Measurements from ENCODE around the gene DNASE2B. TPM values are rescaled to one million over a fixed set of nuclear protein-coding genes. Genes with fewer than 3 reads are reported as not detected.

The DNASE2B gene
- total RNA-seq, 1 experiment from 2014 or later, result not detected

- no peak overlapping the region for H4K91ac ChIP-seq (ENCODE audit: insufficient read length, low read depth, low read length)
- no peak overlapping the region for H2BK5ac ChIP-seq (ENCODE audit: insufficient read length, low read length)
- H3K23ac ChIP-seq (ENCODE audit: insufficient read length, low read depth, low read length), result no peak overlapping the region
- DNase-seq, result no peak
- no peaks in the 10 kb centered on the region for H4K20me1 ChIP-seq (ENCODE audit: control insufficient read depth, insufficient read depth, insufficient read length)
- H3K79me2 ChIP-seq (ENCODE audit: insufficient read depth, low read length), result no peaks in the 10 kb centered on the region
- H3K4me3 Mint-ChIP-seq, result no peak overlapping the region
- H2AK5ac ChIP-seq (ENCODE audit: insufficient read length, low read length), result no peak overlapping the region
- no peak overlapping the region for H3K14ac ChIP-seq (ENCODE audit: insufficient read depth, low read length)
- no peak overlapping the region for H2BK12ac ChIP-seq (ENCODE audit: insufficient read length, low read depth, low read length)
- no peak overlapping the region for H3K4me2 ChIP-seq (ENCODE audit: insufficient read depth, insufficient read length, low read length)
- no peak overlapping the region for H3K27ac ChIP-seq (ENCODE audit: insufficient read length, low read depth, low read length)
- H3K9ac ChIP-seq (ENCODE audit: extremely low read depth, insufficient read length, low read length), result no peak overlapping the region
- H3K23me2 ChIP-seq (ENCODE audit: insufficient read length, low read depth, low read length, poor library complexity, severe bottlenecking), result no peaks in the 10 kb centered on the region
- peaks cover 6 to 11% of the 10 kb centered on the region in 2 experiments; a peak in 3 of 4 replicates for H3K4me1 Mint-ChIP-seq
- no peak overlapping the region for H3K56ac ChIP-seq (ENCODE audit: insufficient read length, low read depth, low read length)
- H3K27ac Mint-ChIP-seq, result no peak overlapping the region
- H3K9me3 ChIP-seq (ENCODE audit: control insufficient read depth, low read depth, low read length), result no peaks in the 10 kb centered on the region
- H4K5ac ChIP-seq (ENCODE audit: insufficient read length, low read depth, low read length), result no peak overlapping the region
- TF ChIP-seq, protein P1, sequence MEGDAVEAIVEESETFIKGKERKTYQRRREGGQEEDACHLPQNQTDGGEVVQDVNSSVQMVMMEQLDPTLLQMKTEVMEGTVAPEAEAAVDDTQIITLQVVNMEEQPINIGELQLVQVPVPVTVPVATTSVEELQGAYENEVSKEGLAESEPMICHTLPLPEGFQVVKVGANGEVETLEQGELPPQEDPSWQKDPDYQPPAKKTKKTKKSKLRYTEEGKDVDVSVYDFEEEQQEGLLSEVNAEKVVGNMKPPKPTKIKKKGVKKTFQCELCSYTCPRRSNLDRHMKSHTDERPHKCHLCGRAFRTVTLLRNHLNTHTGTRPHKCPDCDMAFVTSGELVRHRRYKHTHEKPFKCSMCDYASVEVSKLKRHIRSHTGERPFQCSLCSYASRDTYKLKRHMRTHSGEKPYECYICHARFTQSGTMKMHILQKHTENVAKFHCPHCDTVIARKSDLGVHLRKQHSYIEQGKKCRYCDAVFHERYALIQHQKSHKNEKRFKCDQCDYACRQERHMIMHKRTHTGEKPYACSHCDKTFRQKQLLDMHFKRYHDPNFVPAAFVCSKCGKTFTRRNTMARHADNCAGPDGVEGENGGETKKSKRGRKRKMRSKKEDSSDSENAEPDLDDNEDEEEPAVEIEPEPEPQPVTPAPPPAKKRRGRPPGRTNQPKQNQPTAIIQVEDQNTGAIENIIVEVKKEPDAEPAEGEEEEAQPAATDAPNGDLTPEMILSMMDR (conservative IDR thresholded peaks at IDR 0.05), result no peak
- no peaks in the 10 kb centered on the region for H3K79me1 ChIP-seq (ENCODE audit: insufficient read depth, low read depth, low read length, poor library complexity, severe bottlenecking)
- H3K18ac ChIP-seq (ENCODE audit: insufficient read length, low read depth, low read length), result no peak overlapping the region
- no peaks in the 10 kb centered on the region for H3K27me3 Mint-ChIP-seq (ENCODE audit: low read depth)
- H2AFZ ChIP-seq (ENCODE audit: low read length), result no peak overlapping the region
- no peaks in the 10 kb centered on the region for H3K27me3 ChIP-seq (ENCODE audit: insufficient read depth, low read length)
- no peak overlapping the region for H3K4ac ChIP-seq (ENCODE audit: low read depth, low read length)
- no peak overlapping the region for H3T11ph ChIP-seq (ENCODE audit: low read length)
- H3K4me1 ChIP-seq (ENCODE audit: insufficient read depth, low read length), result no peaks in the 10 kb centered on the region
- no peaks in the 10 kb centered on the region for H3K36me3 Mint-ChIP-seq (ENCODE audit: insufficient read depth in 1 of 3, low read depth in 3 of 3)
- no peaks in the 10 kb centered on the region for H3K9me3 Mint-ChIP-seq
- H2BK15ac ChIP-seq (ENCODE audit: low read depth, low read length), result no peak overlapping the region
- H2BK20ac ChIP-seq (ENCODE audit: low read depth, low read length, poor library complexity, severe bottlenecking), result no peak overlapping the region
- H2BK120ac ChIP-seq (ENCODE audit: low read depth, low read length, poor library complexity, severe bottlenecking), result no peak overlapping the region
- H4K8ac ChIP-seq (replicated peaks; ENCODE audit: insufficient read length, low read depth, low read length), result no peak overlapping the region
These were observed 3.8 kb downstream of the DNASE2B start for GRCh38 chr1:84402060-84402459.

Measured in H9 (cell line).